Keratinocyte (primary cell): Measurements from ENCODE around the gene RASIP1. TPM values are rescaled to one million over a fixed set of nuclear protein-coding genes. Genes with fewer than 3 reads are reported as not detected.

Source experiments
- DNase-seq: peaks from one replicate; pipeline ENCODE4 v3.0.0-alpha.2; 2011; ENCODE audit warnings: low read depth, missing footprints, low spot score
- FAIRE-seq: peaks from 2 replicates; lab custom pipeline; 2011; peaks lifted over from hg19 to GRCh38; lab: Jason Lieb, UNC
- H2AFZ ChIP-seq: 2 replicates; pipeline ENCODE4 v1.6.0; 2012; ENCODE audit warnings: low read length, control low read depth, inconsistent platforms; ENCODE audit not compliant: control insufficient read depth
- H3K27ac ChIP-seq: 2 replicates; pipeline ENCODE4 v1.5.1; 2011; ENCODE audit warnings: low read length; ENCODE audit not compliant: control insufficient read depth, insufficient read depth
- H3K27me3 ChIP-seq: 3 replicates; pipeline ENCODE4 v1.6.0; 2011; ENCODE audit warnings: low read length; ENCODE audit not compliant: control insufficient read depth, insufficient read depth; ENCODE audit errors: extremely low read depth
- H3K36me3 ChIP-seq, 2 experiments: 2 replicates in 1 of 2; 3 replicates in 1 of 2; pipeline ENCODE4 v1.5.1; 2011; ENCODE audit warnings: low read length in 2 of 2, mild to moderate bottlenecking in 1 of 2; ENCODE audit not compliant: control insufficient read depth in 2 of 2, insufficient read depth in 2 of 2; ENCODE audit errors: extremely low read depth in 1 of 2
- H3K4me1 ChIP-seq: 3 replicates; pipeline ENCODE4 v1.5.1; 2011; ENCODE audit warnings: low read length; ENCODE audit not compliant: control insufficient read depth, insufficient read depth; ENCODE audit errors: extremely low read depth
- H3K4me2 ChIP-seq: 3 replicates; pipeline ENCODE4 v1.6.0; 2011; ENCODE audit warnings: low read depth, low read length; ENCODE audit not compliant: control insufficient read depth, insufficient read depth; ENCODE audit errors: extremely low read depth
- H3K4me3 ChIP-seq, 3 experiments: fragments of 200-600 bp in 1 of 3; sonication (generic) in 1 of 3; 2 replicates in 2 of 3; 3 replicates in 1 of 3; pipeline ENCODE4 v1.5.1; 2011 to 2016; ENCODE audit warnings: low read length in 3 of 3, mild to moderate bottlenecking in 3 of 3, control low read depth in 2 of 3, inconsistent platforms in 1 of 3, low read depth in 1 of 3, mixed read lengths in 1 of 3, mixed run types in 1 of 3, moderate library complexity in 1 of 3; ENCODE audit not compliant: control insufficient read depth in 2 of 3, insufficient read depth in 2 of 3; ENCODE audit errors: extremely low read depth in 1 of 3
- H3K79me2 ChIP-seq: 2 replicates; pipeline ENCODE4 v1.6.0; 2012; ENCODE audit warnings: low read length; ENCODE audit not compliant: control insufficient read depth, insufficient read depth
- H3K9ac ChIP-seq: 3 replicates; pipeline ENCODE4 v1.6.0; 2011; ENCODE audit warnings: low read length; ENCODE audit not compliant: control insufficient read depth, insufficient read depth; ENCODE audit errors: extremely low read depth
- H3K9me1 ChIP-seq: 3 replicates; pipeline ENCODE4 v1.6.0; 2011; ENCODE audit warnings: low read length; ENCODE audit not compliant: control insufficient read depth, insufficient read depth; ENCODE audit errors: extremely low read depth
- H3K9me3 ChIP-seq: 2 replicates; pipeline ENCODE4 v1.5.1; 2012; ENCODE audit warnings: low read depth, low read length; ENCODE audit not compliant: control insufficient read depth
- H4K20me1 ChIP-seq: 3 replicates; pipeline ENCODE4 v1.6.0; 2011; ENCODE audit warnings: low read length; ENCODE audit not compliant: control insufficient read depth, insufficient read depth; ENCODE audit errors: extremely low read depth
- CTCF ChIP-seq, 3 experiments: IDR thresholded peaks in 1 of 3; conservative IDR thresholded peaks in 1 of 3; optimal IDR thresholded peaks in 1 of 3; 2 replicates in 2 of 3; 3 replicates in 1 of 3; pipeline versions ENCODE3 to v1.5.1; 2011; ENCODE audit warnings: low read length in 3 of 3, mild to moderate bottlenecking in 3 of 3, moderate library complexity in 2 of 3, control low read depth in 1 of 3, inconsistent platforms in 1 of 3; ENCODE audit not compliant: insufficient read depth in 2 of 3; ENCODE audit errors: extremely low read depth in 1 of 3
- EZH2 ChIP-seq: IDR thresholded peaks from one replicate; pipeline ENCODE4 v1.6.1; 2012; ENCODE audit warnings: inconsistent platforms, mild to moderate bottlenecking, low read length, moderate library complexity
- dilution Hi-C: fragments of 300-500 bp; cut with MboI; formaldehyde crosslinking; loops from one replicate; pipeline ENCODE4 v1.7.0; 2020; ENCODE audit warnings: low sequenced_read_pairs; ENCODE audit not compliant: extremely low pct_ligation_motif_present
- polyA plus RNA-seq, 5 experiments: library from polyadenylated mRNA; depleted of rRNA in 3 of 5; stranded (reverse) in 3 of 5; stranded (forward) in 1 of 5; unstranded in 1 of 5; fragments of >200 nt; gene quantifications; 1 replicate in 1 of 5; 2 replicates in 3 of 5; 3 replicates in 1 of 5; pipeline versions ENCODE4 v1.2.1 to v1.2.3, GENCODE V29; 2011 to 2012; ENCODE audit warnings: missing spikeins in 2 of 5, low read depth in 1 of 5, low replicate concordance in 1 of 5

RASIP1 gene
- polyA plus RNA-seq, 1 donor (not counting 4 experiments of a cell fraction or from before 2014, with no cell fraction given) = 2.3 TPM

GRCh38 chr19:48751845-48752495 is 11.6 kb upstream of the RASIP1 start:
- peaks cover 4% of the 10 kb centered on the region for H3K9me1 ChIP-seq
- peaks cover 13 to 16% of the 10 kb centered on the region in 2 experiments for H3K36me3 ChIP-seq
- H4K20me1 ChIP-seq = no peaks in the 10 kb centered on the region
- H3K4me3 ChIP-seq = peak overlapping the region; percentile 59 to 72 (median 69)
- no peaks in the 10 kb centered on the region for H3K27me3 ChIP-seq
- no peaks in the 10 kb centered on the region for H3K9me3 ChIP-seq
- peak overlapping the region; percentile 57 for H3K4me2 ChIP-seq
- H3K27ac ChIP-seq = peak overlapping the region; percentile 59
- H3K4me1 ChIP-seq = peaks cover 9% of the 10 kb centered on the region
- TF ChIP-seq EZH2 (no peak), CTCF (optimal IDR thresholded peaks at IDR 0.05 in 1 of 3, IDR thresholded peaks at IDR 0.05 in 1 of 3, conservative IDR thresholded peaks at IDR 0.05 in 1 of 3; ENCODE audit: extremely low read depth in 1 of 3, insufficient read depth in 2 of 3, low read length in 3 of 3) (no peak)
- H3K79me2 ChIP-seq = peaks cover 21% of the 10 kb centered on the region
- H3K9ac ChIP-seq = peak overlapping the region; percentile 78
- DNase-seq (no peak), FAIRE-seq (no peak)
- dilution Hi-C loops = no loop called here
- H2AFZ ChIP-seq = peak overlapping the region; percentile 48

- no peaks in the 10 kb centered on the region for H3K27me3 ChIP-seq
- no peak overlapping the region for H2AFZ ChIP-seq
- peak overlapping the region; percentile 35 to 69 (median 42) for H3K4me3 ChIP-seq
- FAIRE-seq = no peak
- no peaks in the 10 kb centered on the region for H4K20me1 ChIP-seq
- dilution Hi-C loops = no loop called here
- no peaks in the 10 kb centered on the region for H3K9me3 ChIP-seq
- peaks cover 4% of the 10 kb centered on the region for H3K9me1 ChIP-seq
- H3K27ac ChIP-seq = no peak overlapping the region
- peaks cover 13 to 19% of the 10 kb centered on the region in 2 experiments for H3K36me3 ChIP-seq
- TF ChIP-seq EZH2 (no peak), CTCF (optimal IDR thresholded peaks at IDR 0.05 in 1 of 3, IDR thresholded peaks at IDR 0.05 in 1 of 3, conservative IDR thresholded peaks at IDR 0.05 in 1 of 3; ENCODE audit: extremely low read depth in 1 of 3, insufficient read depth in 2 of 3, low read length in 3 of 3) (no peak)
- H3K9ac ChIP-seq = no peak overlapping the region
- peaks cover 9% of the 10 kb centered on the region for H3K4me1 ChIP-seq
- no peak for DNase-seq
- peak overlapping the region; percentile 57 for H3K4me2 ChIP-seq
- peaks cover 21% of the 10 kb centered on the region for H3K79me2 ChIP-seq
Observed at GRCh38 chr19:48750771-48751504, 10.5 kb upstream of the RASIP1 start.
